ENCODE results near the gene PTPRD. TPM values are rescaled to one million over a fixed set of nuclear protein-coding genes. Genes with fewer than 3 reads are reported as not detected.

Gene PTPRD
- total RNA-seq, 1 experiment from 2014 or later = 32.5 TPM

DNA sequence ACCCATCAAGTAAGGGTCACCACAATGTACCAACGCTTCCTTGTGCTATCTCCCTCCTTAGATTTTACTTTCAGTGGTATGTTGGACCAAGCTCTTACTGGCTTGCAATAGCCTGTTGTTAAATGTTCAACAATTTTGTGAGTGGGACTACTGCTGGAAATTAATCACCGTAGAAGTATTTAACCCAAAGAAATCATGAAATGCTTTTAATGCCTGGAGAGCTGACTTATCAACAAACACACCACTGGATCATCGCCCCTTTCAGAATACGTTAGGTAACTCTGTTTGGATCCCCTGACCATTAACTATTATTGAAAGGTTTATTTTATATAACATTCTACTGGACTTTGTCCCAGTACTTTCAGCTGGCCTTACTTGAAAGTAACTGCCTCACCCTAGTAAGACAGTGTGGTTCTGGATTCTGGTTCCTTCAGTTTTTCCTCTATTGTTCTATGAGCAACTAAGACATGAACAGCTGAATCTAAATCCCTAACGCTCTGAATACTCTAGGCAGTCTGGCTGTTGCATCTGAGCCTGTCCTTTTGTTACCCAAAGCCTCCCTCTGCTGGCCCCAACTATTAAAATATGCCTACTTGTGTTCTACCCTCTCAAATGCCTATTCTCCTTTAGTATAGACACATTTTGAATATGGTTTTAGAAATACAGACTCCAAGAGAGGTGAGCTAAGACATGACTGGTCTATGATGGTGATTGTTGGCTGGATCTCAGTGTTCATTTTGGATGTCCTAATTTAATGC is 1609.8 kb downstream of the PTPRD start:
- Histone ChIP-seq H4K91ac (ENCODE audit: insufficient read length, low read depth, low read length) (no peak overlapping the region), H4K20me1 (ENCODE audit: control insufficient read depth, insufficient read depth, insufficient read length) (no peaks in the 10 kb centered on the region), H3K9me3 (ENCODE audit: control insufficient read depth, low read depth, low read length) (no peaks in the 10 kb centered on the region), H2BK5ac (ENCODE audit: insufficient read length, low read length) (no peak overlapping the region), H3K27ac (ENCODE audit: insufficient read length, low read depth, low read length) (no peak overlapping the region), H3K4ac (ENCODE audit: low read depth, low read length) (no peak overlapping the region), H4K8ac (replicated peaks; ENCODE audit: insufficient read length, low read depth, low read length) (no peak overlapping the region), H4K5ac (ENCODE audit: insufficient read length, low read depth, low read length) (no peak overlapping the region), H3K18ac (ENCODE audit: insufficient read length, low read depth, low read length) (no peak overlapping the region), H2BK120ac (ENCODE audit: low read depth, low read length, poor library complexity, severe bottlenecking) (no peak overlapping the region), H2BK20ac (ENCODE audit: low read depth, low read length, poor library complexity, severe bottlenecking) (no peak overlapping the region), H3K14ac (ENCODE audit: insufficient read depth, low read length) (no peak overlapping the region), H3T11ph (ENCODE audit: low read length) (no peak overlapping the region), H2AK5ac (ENCODE audit: insufficient read length, low read length) (no peak overlapping the region), H2BK12ac (ENCODE audit: insufficient read length, low read depth, low read length) (no peak overlapping the region), H3K4me2 (ENCODE audit: insufficient read depth, insufficient read length, low read length) (no peak overlapping the region), H2AFZ (ENCODE audit: low read length) (no peak overlapping the region), H3K79me2 (ENCODE audit: insufficient read depth, low read length) (no peaks in the 10 kb centered on the region), H3K23me2 (ENCODE audit: insufficient read length, low read depth, low read length, poor library complexity, severe bottlenecking) (no peaks in the 10 kb centered on the region), H3K9ac (ENCODE audit: extremely low read depth, insufficient read length, low read length) (no peak overlapping the region), H3K4me1 (ENCODE audit: insufficient read depth, low read length) (no peaks in the 10 kb centered on the region), H3K56ac (ENCODE audit: insufficient read length, low read depth, low read length) (no peak overlapping the region), H2BK15ac (ENCODE audit: low read depth, low read length) (no peak overlapping the region), H3K27me3 (ENCODE audit: insufficient read depth, low read length) (no peaks in the 10 kb centered on the region), H3K23ac (ENCODE audit: insufficient read length, low read depth, low read length) (no peak overlapping the region), H3K79me1 (ENCODE audit: insufficient read depth, low read depth, low read length, poor library complexity, severe bottlenecking) (no peaks in the 10 kb centered on the region)
- peaks cover 2 to 4% of the 10 kb centered on the region in 2 experiments; a peak in 2 of 4 replicates for H3K4me1 Mint-ChIP-seq
- peaks cover 0 to 4% (median under 1%) of the 10 kb centered on the region in 3 experiments; a peak in 3 of 7 replicates for H3K36me3 Mint-ChIP-seq (ENCODE audit: insufficient read depth in 1 of 3, low read depth in 3 of 3)
- H3K9me3 Mint-ChIP-seq = peaks cover 9 to 10% of the 10 kb centered on the region in 2 experiments; a peak in 4 of 5 replicates
- TF ChIP-seq, protein P1, sequence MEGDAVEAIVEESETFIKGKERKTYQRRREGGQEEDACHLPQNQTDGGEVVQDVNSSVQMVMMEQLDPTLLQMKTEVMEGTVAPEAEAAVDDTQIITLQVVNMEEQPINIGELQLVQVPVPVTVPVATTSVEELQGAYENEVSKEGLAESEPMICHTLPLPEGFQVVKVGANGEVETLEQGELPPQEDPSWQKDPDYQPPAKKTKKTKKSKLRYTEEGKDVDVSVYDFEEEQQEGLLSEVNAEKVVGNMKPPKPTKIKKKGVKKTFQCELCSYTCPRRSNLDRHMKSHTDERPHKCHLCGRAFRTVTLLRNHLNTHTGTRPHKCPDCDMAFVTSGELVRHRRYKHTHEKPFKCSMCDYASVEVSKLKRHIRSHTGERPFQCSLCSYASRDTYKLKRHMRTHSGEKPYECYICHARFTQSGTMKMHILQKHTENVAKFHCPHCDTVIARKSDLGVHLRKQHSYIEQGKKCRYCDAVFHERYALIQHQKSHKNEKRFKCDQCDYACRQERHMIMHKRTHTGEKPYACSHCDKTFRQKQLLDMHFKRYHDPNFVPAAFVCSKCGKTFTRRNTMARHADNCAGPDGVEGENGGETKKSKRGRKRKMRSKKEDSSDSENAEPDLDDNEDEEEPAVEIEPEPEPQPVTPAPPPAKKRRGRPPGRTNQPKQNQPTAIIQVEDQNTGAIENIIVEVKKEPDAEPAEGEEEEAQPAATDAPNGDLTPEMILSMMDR (conservative IDR thresholded peaks at IDR 0.05) = peak; percentile 47; the same call in 2 of the 3 replicates
- H3K4me3 Mint-ChIP-seq = no peak overlapping the region
- WGBS (ENCODE audit: extremely low coverage, insufficient read length, low lambda C conversion rate) = no CpG with 5 or more reads among the region's 5 CpGs
- DNase-seq = no peak
- 0 out of 7 replicates have a peak overlapping the region, but pooled peaks of 1 of the 3 experiments have one; percentile 69 for H3K27ac Mint-ChIP-seq
- no peaks in the 10 kb centered on the region for H3K27me3 Mint-ChIP-seq (ENCODE audit: low read depth)

Measured in H9 (cell line).